Left ventricle myocardium inferior (tissue), 1 donor: Measurements from ENCODE around the gene VIPAS39. TPM values are rescaled to one million over a fixed set of nuclear protein-coding genes. Genes with fewer than 3 reads are reported as not detected.

Source experiments
- DNase-seq: peaks from one replicate; pipeline ENCODE4 v3.0.0-alpha.2; 2020
- H3K27ac ChIP-seq: fragments of 200-600 bp; replicated peaks from 2 replicates; pipeline ENCODE4 v1.8.0; 2021
- H3K27me3 ChIP-seq: fragments of 200-600 bp; 2 replicates; pipeline ENCODE4 v1.8.0; 2021; ENCODE audit warnings: low read depth
- H3K36me3 ChIP-seq: fragments of 200-600 bp; 2 replicates; pipeline ENCODE4 v1.8.0; 2021
- H3K4me1 ChIP-seq: fragments of 200-600 bp; 2 replicates; pipeline ENCODE4 v1.8.0; 2021
- H3K4me3 ChIP-seq: fragments of 200-600 bp; 2 replicates; pipeline ENCODE4 v1.8.0; 2021; ENCODE audit warnings: mild to moderate bottlenecking, moderate library complexity
- H3K9me3 ChIP-seq: fragments of 200-600 bp; replicated peaks from 2 replicates; pipeline ENCODE4 v1.8.0; 2021
- intact Hi-C: fragments of 100-400 bp; cut with micrococcal nuclease; formaldehyde crosslinking; loops from one replicate; pipeline ENCODE4 v1.11.0; 2022
- total RNA-seq: library from RNA; stranded (reverse); fragmentation: NEBNext Ultra II Directional; extraction: Animal tissue kit (Norgen Biotek cat#: 25700); gene quantifications from one replicate; pipeline ENCODE4 v1.2.1, GENCODE V29; 2021
- TF ChIP-seq, protein P1 (sequence below): fragments of 200-600 bp; IDR thresholded peaks from 2 replicates; pipeline ENCODE4 v1.8.0; 2021; ENCODE audit warnings: antibody characterized with exemption, mild to moderate bottlenecking, borderline replicate concordance
- donor health status: DM: no; HTN: yes; CAD: no; lungs with severe emphysema.

Gene VIPAS39
- total RNA-seq, 1 donor from 2014 or later, result 14.9 TPM

DNA sequence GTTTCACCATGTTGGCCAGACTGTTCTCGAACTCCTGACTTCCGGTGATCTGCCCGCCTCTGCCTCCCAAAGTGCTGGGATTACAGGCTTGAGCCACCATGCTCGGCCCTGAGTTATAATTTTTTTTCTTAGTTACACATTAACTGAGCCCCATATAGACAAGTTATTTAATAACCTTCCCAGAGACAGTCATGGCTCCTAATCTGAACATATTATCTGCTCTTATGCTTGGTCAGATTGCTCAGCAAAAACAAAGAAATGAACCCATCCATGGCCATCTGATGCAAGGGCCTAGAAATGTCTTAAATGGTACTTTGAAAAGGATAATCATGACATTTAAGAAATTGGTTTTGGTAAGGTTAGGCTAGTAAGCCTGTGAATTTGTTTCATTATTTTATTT, 67.2 kb downstream of the VIPAS39 start:
- TF ChIP-seq, protein P1, sequence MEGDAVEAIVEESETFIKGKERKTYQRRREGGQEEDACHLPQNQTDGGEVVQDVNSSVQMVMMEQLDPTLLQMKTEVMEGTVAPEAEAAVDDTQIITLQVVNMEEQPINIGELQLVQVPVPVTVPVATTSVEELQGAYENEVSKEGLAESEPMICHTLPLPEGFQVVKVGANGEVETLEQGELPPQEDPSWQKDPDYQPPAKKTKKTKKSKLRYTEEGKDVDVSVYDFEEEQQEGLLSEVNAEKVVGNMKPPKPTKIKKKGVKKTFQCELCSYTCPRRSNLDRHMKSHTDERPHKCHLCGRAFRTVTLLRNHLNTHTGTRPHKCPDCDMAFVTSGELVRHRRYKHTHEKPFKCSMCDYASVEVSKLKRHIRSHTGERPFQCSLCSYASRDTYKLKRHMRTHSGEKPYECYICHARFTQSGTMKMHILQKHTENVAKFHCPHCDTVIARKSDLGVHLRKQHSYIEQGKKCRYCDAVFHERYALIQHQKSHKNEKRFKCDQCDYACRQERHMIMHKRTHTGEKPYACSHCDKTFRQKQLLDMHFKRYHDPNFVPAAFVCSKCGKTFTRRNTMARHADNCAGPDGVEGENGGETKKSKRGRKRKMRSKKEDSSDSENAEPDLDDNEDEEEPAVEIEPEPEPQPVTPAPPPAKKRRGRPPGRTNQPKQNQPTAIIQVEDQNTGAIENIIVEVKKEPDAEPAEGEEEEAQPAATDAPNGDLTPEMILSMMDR, result no peak
- H3K27me3 ChIP-seq, result no peaks in the 10 kb centered on the region
- intact Hi-C loops, result no loop called here

DNA sequence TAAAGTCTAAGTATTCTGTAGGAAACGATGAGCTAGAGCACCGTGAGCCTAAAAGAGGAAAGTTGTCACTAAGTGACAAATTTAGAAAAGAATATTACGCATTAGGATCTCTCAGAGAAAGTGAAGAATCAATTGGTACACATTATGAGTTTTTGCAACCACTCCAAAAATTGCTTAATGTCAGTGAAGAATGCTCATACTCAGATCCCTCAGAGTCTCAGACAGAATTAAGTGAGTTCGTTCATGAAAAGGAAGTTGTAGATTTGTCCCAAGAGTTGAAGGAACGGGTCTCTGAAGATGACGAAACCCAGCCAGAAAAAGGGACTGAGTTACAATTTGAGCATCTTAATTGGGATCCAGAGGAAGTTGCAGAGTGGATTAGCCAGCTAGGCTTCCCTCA, 78.7 kb downstream of the VIPAS39 start:
- DNase-seq, result no peak
- Histone ChIP-seq H3K4me3 (no peak overlapping the region), H3K9me3 (no peaks in the 10 kb centered on the region), H3K27me3 (no peaks in the 10 kb centered on the region), H3K36me3 (no peaks in the 10 kb centered on the region), H3K27ac (no peak overlapping the region), H3K4me1 (peaks cover 23% of the 10 kb centered on the region)
- intact Hi-C loops, result no loop called here
- TF ChIP-seq, protein P1, result no peak

More for the DNA sequence above, 67.2 kb downstream of the VIPAS39 start:
- Histone ChIP-seq H3K27ac (no peak overlapping the region), H3K4me3 (no peak overlapping the region), H3K4me1 (no peaks in the 10 kb centered on the region), H3K36me3 (no peaks in the 10 kb centered on the region), H3K9me3 (no peaks in the 10 kb centered on the region)
- DNase-seq, result no peak

DNA sequence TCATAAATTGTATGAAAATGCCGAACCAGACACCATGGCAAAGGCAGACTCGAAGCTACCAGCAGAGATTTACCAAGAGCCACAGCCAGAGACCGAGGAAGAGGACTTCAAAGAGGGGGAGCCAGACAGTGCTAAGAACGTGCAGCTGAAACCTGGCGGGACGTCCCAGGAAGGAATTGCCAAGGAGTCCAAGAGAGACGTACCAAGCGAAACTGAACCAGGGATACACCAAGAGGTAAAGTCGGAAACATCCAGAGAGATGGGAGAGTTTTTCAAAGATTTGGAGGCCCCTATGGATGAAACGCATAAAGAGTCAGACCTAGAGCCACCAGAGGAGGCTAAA, 79.9 kb downstream of the VIPAS39 start:
- intact Hi-C loops, result no loop called here
- Histone ChIP-seq H3K4me3 (peak overlapping the region; percentile 91), H3K4me1 (peaks cover 25% of the 10 kb centered on the region), H3K36me3 (no peaks in the 10 kb centered on the region), H3K9me3 (no peaks in the 10 kb centered on the region), H3K27ac (peak overlapping the region; percentile 89), H3K27me3 (no peaks in the 10 kb centered on the region)
- TF ChIP-seq, protein P1, result no peak
- no peak for DNase-seq

DNA sequence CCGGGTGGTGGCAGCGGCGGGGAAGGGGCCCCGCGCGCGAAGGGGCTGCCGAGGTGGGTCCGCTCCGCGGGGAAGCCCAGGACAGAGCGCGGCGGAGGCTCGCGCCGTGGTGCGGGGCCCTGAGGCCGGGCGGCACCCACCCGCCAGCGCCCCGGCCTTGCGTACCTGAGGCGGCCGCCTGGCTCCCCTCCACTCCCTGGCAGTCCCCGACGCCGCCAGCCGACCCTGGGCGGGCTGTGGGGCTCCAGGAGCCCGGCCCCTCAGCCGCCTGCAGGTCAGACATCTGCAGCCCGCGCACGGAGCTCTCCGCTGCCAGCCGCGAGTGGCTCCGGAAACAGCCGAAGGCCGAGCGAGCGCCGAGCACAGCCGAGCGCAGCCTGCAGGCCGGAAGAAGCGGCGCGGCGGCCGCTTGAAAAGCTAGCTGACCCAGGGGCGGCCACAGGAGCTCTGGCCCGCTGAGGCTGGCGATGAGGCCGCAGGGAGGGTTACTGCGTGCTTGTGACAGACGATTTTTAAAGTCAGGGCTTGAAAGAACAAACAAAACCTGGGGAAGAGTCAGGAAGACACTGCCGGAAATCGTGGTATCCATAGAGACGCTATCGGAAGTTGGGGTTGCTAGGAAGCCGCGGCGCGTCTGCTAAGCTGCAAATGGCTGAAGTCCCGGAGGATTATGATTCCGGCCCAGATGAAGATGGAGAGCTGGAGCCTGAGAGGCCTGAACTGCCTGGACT, 80.5 kb downstream of the VIPAS39 start, which contains the start of the genes SAMD15 and TMED8:
TSS of gene SAMD15 (plus strand) at position 609 of the 731 bp plus-strand sequence. CDS start at position 649, 40 bp downstream.
TSS of gene TMED8 (minus strand) at position 324 of the 731 bp plus-strand sequence. CDS start at position 283, 41 bp downstream.
- H3K4me1 ChIP-seq, result peaks cover 28% of the 10 kb centered on the region
- H3K36me3 ChIP-seq, result no peaks in the 10 kb centered on the region
- H3K9me3 ChIP-seq, result no peaks in the 10 kb centered on the region
- intact Hi-C loops, result no loop called here
- DNase-seq, result peak; percentile 88
- H3K27me3 ChIP-seq, result no peaks in the 10 kb centered on the region
- TF ChIP-seq, protein P1, result peak; percentile 53
- peak within 1 kb of the TSS; percentile 91 for H3K4me3 ChIP-seq
- H3K27ac ChIP-seq, result peak within 1 kb of the TSS; percentile 89

Other genes with a start within 250 kb of the VIPAS39 start
- gene NGB, start 186.4 kb downstream of the VIPAS39 start, total RNA-seq, result not detected
- 13.4 TPM for gene POMT2, start 136.7 kb downstream of the VIPAS39 start, total RNA-seq
- gene GSTZ1, start 136.6 kb downstream of the VIPAS39 start, total RNA-seq, result 14.7 TPM
- 5.4 TPM for gene TMED8, start 80.5 kb downstream of the VIPAS39 start, total RNA-seq
- gene SAMD15, start 80.2 kb downstream of the VIPAS39 start, total RNA-seq, result 0.08 TPM
- gene NOXRED1, start 34.1 kb downstream of the VIPAS39 start, total RNA-seq, result 0.14 TPM
- gene AHSA1, start 492 bp upstream of the VIPAS39 start, total RNA-seq, result 183 TPM
- not detected for gene ISM2, start 41.2 kb upstream of the VIPAS39 start, total RNA-seq
- 11.5 TPM for gene SPTLC2, start 159.0 kb upstream of the VIPAS39 start, total RNA-seq